GM23248 (cell line): ENCODE data around the gene SYNPO. TPM values are rescaled to one million over a fixed set of nuclear protein-coding genes. Genes with fewer than 3 reads are reported as not detected.

Experiments used
- DNase-seq: peaks from one replicate; pipeline ENCODE4 v3.0.0-alpha.2; 2015
- H2AFZ ChIP-seq: fragments of 200-600 bp; sonication (generic); 2 replicates; pipeline ENCODE4 v1.6.1; 2016; ENCODE audit warnings: antibody characterized with exemption
- H3F3A ChIP-seq: fragments of 200-600 bp; sonication (generic); 2 replicates; pipeline ENCODE4 v1.6.1; 2016; ENCODE audit warnings: mild to moderate bottlenecking, antibody characterized with exemption, mixed run types; ENCODE audit not compliant: insufficient read depth
- H3K27ac ChIP-seq: fragments of 200-600 bp; sonication (generic); 2 replicates; pipeline ENCODE4 v1.5.1; 2016; ENCODE audit warnings: mild to moderate bottlenecking
- H3K27me3 ChIP-seq: fragments of 200-600 bp; sonication (generic); replicated peaks from 2 replicates; pipeline ENCODE4 v1.6.1; 2016; ENCODE audit warnings: mild to moderate bottlenecking; ENCODE audit not compliant: insufficient read depth
- H3K36me3 ChIP-seq: fragments of 200-600 bp; sonication (generic); 2 replicates; pipeline ENCODE4 v1.6.1; 2016; ENCODE audit warnings: low read depth, mild to moderate bottlenecking
- H3K4me1 ChIP-seq: fragments of 200-600 bp; sonication (generic); 2 replicates; pipeline ENCODE4 v1.6.1; 2016; ENCODE audit warnings: mild to moderate bottlenecking; ENCODE audit not compliant: insufficient read depth
- H3K4me2 ChIP-seq: fragments of 200-600 bp; sonication (generic); one replicate; pipeline ENCODE4 v1.6.1; 2016; ENCODE audit warnings: mild to moderate bottlenecking; ENCODE audit not compliant: unreplicated experiment
- H3K4me3 ChIP-seq: fragments of 200-600 bp; sonication (generic); 2 replicates; pipeline ENCODE4 v1.5.1; 2016; ENCODE audit warnings: mild to moderate bottlenecking
- H3K79me2 ChIP-seq: fragments of 200-600 bp; sonication (generic); 2 replicates; pipeline ENCODE4 v1.6.1; 2016; ENCODE audit warnings: mild to moderate bottlenecking; ENCODE audit not compliant: insufficient read depth
- H3K9ac ChIP-seq: fragments of 200-600 bp; sonication (generic); 2 replicates; pipeline ENCODE4 v1.6.1; 2016; ENCODE audit warnings: mild to moderate bottlenecking
- H3K9me2 ChIP-seq: fragments of 200-600 bp; sonication (generic); 2 replicates; pipeline ENCODE4 v1.6.1; 2016; ENCODE audit warnings: mixed run types, mild to moderate bottlenecking, moderate library complexity; ENCODE audit not compliant: insufficient read depth
- H3K9me3 ChIP-seq: fragments of 200-600 bp; sonication (generic); one replicate; pipeline ENCODE4 v1.6.1; 2017; ENCODE audit warnings: low read depth
- H4K20me1 ChIP-seq: fragments of 200-600 bp; sonication (generic); 2 replicates; pipeline ENCODE4 v1.6.0; 2016; ENCODE audit not compliant: insufficient read depth
- EZH2 ChIP-seq: fragments of 200-600 bp; sonication (generic); IDR thresholded peaks from 2 replicates; pipeline ENCODE4 v1.6.1; 2018; ENCODE audit warnings: antibody characterized with exemption, mild to moderate bottlenecking; ENCODE audit not compliant: insufficient read depth, poor library complexity, severe bottlenecking
- EZH2phosphoT487 ChIP-seq: fragments of 200-600 bp; sonication (generic); IDR thresholded peaks from 2 replicates; pipeline ENCODE4 v1.6.1; 2018; ENCODE audit warnings: antibody characterized with exemption, moderate library complexity, mild to moderate bottlenecking, low read depth; ENCODE audit not compliant: insufficient read depth
- WGBS, 2 experiments: methylation state at CpG; one replicate each; pipeline ENCODE4 v1.1.6; 2015 to 2017; ENCODE audit warnings: low lambda C conversion rate in 2 of 2, low coverage in 1 of 2; ENCODE audit errors: missing lambda C conversion rate in 2 of 2; 5-methylcytosine and 5-hydroxymethylcytosine counted together
- in situ Hi-C: fragments of 300-500 bp; cut with MboI; formaldehyde crosslinking; loops from 2 replicates; pipeline ENCODE4 v1.15.0; 2020
- polyA plus RNA-seq: library from polyadenylated mRNA; unstranded; fragments of >200 nt; fragmentation: Nextera tagmentation; extraction: Ambion mirVana; gene quantifications from 2 replicates; pipeline ENCODE4 v1.2.1, GENCODE V29; 2016
- total RNA-seq: library from RNA; depleted of rRNA; stranded (reverse); fragments of >200 nt; shearing (Covaris generic); gene quantifications from 2 replicates; pipeline ENCODE4 v1.2.3, GENCODE V29; 2014

SYNPO gene
- total and polyA plus RNA-seq, 2 experiments from 2014 or later, result 5.6 to 6.1 TPM

- no peak overlapping the region for H2AFZ ChIP-seq
- no peaks in the 10 kb centered on the region for H3K79me2 ChIP-seq
- in situ Hi-C loops, result no loop called here
- peaks cover 27% of the 10 kb centered on the region for H3K4me1 ChIP-seq
- no peak overlapping the region for H3K4me2 ChIP-seq
- no peak overlapping the region for H3K4me3 ChIP-seq
- no peaks in the 10 kb centered on the region for H3K36me3 ChIP-seq
- H3K27me3 ChIP-seq, result no peaks in the 10 kb centered on the region
- no peak overlapping the region for H3K9ac ChIP-seq
- no peak for DNase-seq
- H3K27ac ChIP-seq, result no peak overlapping the region
- H4K20me1 ChIP-seq, result no peaks in the 10 kb centered on the region
- 85 to 89% methylated on average over 5 of the region's 5 CpGs for WGBS, 2 experiments
- H3K9me2 ChIP-seq, result no peaks in the 10 kb centered on the region
- H3K9me3 ChIP-seq, result no peaks in the 10 kb centered on the region
- H3F3A ChIP-seq, result peaks cover 17% of the 10 kb centered on the region
- TF ChIP-seq EZH2phosphoT487 (no peak), EZH2 (no peak)
Measured at GRCh38 chr5:150616024-150616470, 24.4 kb upstream of the SYNPO start.

GRCh38 chr5:150616506-150616905, 24.0 kb upstream of the SYNPO start:
- Histone ChIP-seq H3K79me2 (no peaks in the 10 kb centered on the region), H3K36me3 (no peaks in the 10 kb centered on the region), H2AFZ (no peak overlapping the region), H3K9me2 (no peaks in the 10 kb centered on the region), H3K9ac (no peak overlapping the region), H3K9me3 (no peaks in the 10 kb centered on the region), H3K27ac (no peak overlapping the region), H3K4me1 (peaks cover 27% of the 10 kb centered on the region), H3K27me3 (no peaks in the 10 kb centered on the region), H3K4me3 (no peak overlapping the region), H3F3A (peaks cover 17% of the 10 kb centered on the region), H4K20me1 (no peaks in the 10 kb centered on the region), H3K4me2 (no peak overlapping the region)
- TF ChIP-seq EZH2phosphoT487 (no peak), EZH2 (no peak)
- WGBS, 2 experiments, result 97 to 100% methylated on average over 1 of the region's 1 CpG
- in situ Hi-C loops, result no loop called here
- no peak for DNase-seq

GRCh38 chr5:150618163-150618562, 22.3 kb upstream of the SYNPO start:
- Histone ChIP-seq H3K4me3 (no peak overlapping the region), H3K4me1 (peaks cover 40% of the 10 kb centered on the region), H3K27me3 (no peaks in the 10 kb centered on the region), H3K9ac (no peak overlapping the region), H2AFZ (no peak overlapping the region), H3K27ac (no peak overlapping the region), H3K4me2 (no peak overlapping the region), H3K36me3 (no peaks in the 10 kb centered on the region), H3K79me2 (no peaks in the 10 kb centered on the region), H3F3A (peaks cover 22% of the 10 kb centered on the region), H3K9me2 (no peaks in the 10 kb centered on the region), H3K9me3 (no peaks in the 10 kb centered on the region), H4K20me1 (no peaks in the 10 kb centered on the region)
- TF ChIP-seq EZH2, result no peak
- no peak for TF ChIP-seq EZH2phosphoT487
- WGBS, 2 experiments, result 92 to 93% methylated on average over 9 of the region's 9 CpGs
- no peak for DNase-seq
- in situ Hi-C loops, result no loop called here

GRCh38 chr5:150618588-150619281, 21.7 kb upstream of the SYNPO start:
- no peak for TF ChIP-seq EZH2phosphoT487
- no peak for TF ChIP-seq EZH2
- Histone ChIP-seq H3K36me3 (no peaks in the 10 kb centered on the region), H3K27ac (peak overlapping the region; percentile 50), H4K20me1 (no peaks in the 10 kb centered on the region), H3K9ac (peak overlapping the region; percentile 56), H3K27me3 (no peaks in the 10 kb centered on the region), H3K4me2 (peak overlapping the region; percentile 33), H2AFZ (peak overlapping the region; percentile 29; the same call in 1 of the 2 replicates), H3K9me2 (no peaks in the 10 kb centered on the region), H3K9me3 (no peaks in the 10 kb centered on the region), H3K4me3 (no peak overlapping the region; the same call in 1 of the 2 replicates), H3F3A (peaks cover 27% of the 10 kb centered on the region), H3K4me1 (peaks cover 44% of the 10 kb centered on the region), H3K79me2 (no peaks in the 10 kb centered on the region)
- in situ Hi-C loops, result no loop called here
- WGBS, 2 experiments, result 79 to 80% methylated on average over 17 of the region's 17 CpGs
- no peak for DNase-seq
